Naive thymus-derived CD8-positive, alpha-beta T cell (primary cell): ENCODE data around the gene GPRASP1. TPM values are rescaled to one million over a fixed set of nuclear protein-coding genes. Genes with fewer than 3 reads are reported as not detected.

Source experiments
- polyA plus RNA-seq, 3 donors: library from polyadenylated mRNA; unstranded; fragments of 300-500 nt; fragmentation: Illumina TruSeq; gene quantifications; one replicate each; pipeline ENCODE4 v1.2.3, GENCODE V29; 2021
- total RNA-seq, 8 experiments: library from RNA in 2 of 8; stranded (reverse) in 2 of 8; gene quantifications; one replicate each; pipeline ENCODE4 v1.2.3 and lab custom pipeline; 2021 to 2026

GPRASP1 gene
- total and polyA plus RNA-seq, 5 experiments from 2014 or later: 3.4 to 74.0 (median 10.9) TPM

Other genes starting within 250 kb of the GPRASP1 start
- not detected for gene NXF2B, start 211.5 kb upstream of the GPRASP1 start, total RNA-seq
- gene NXF2B, start 211.5 kb upstream of the GPRASP1 start, polyA plus RNA-seq: not detected
- not detected for gene TCP11X2, start 179.7 kb upstream of the GPRASP1 start, total RNA-seq
- gene TCP11X2, start 179.7 kb upstream of the GPRASP1 start, polyA plus RNA-seq: not detected
- not detected for gene TMSB15A, start 134.7 kb upstream of the GPRASP1 start, total RNA-seq
- gene TMSB15A, start 134.7 kb upstream of the GPRASP1 start, polyA plus RNA-seq: not detected
- gene ARMCX5, start 52.0 kb upstream of the GPRASP1 start, total RNA-seq: 10 to 100 TPM; 17.1 to 17.3 TPM
- 10 to 100 TPM in 1 of 3 donors, 1 to 10 TPM in 2; 6.9 to 12.4 (median 7.3) TPM for gene ARMCX5, start 52.0 kb upstream of the GPRASP1 start, polyA plus RNA-seq
- 1 to 10 TPM; 5.1 to 6.9 TPM for gene GPRASP2, start 61.0 kb downstream of the GPRASP1 start, total RNA-seq
- gene GPRASP2, start 61.0 kb downstream of the GPRASP1 start, polyA plus RNA-seq: 10 to 100 TPM in 1 of 3 donors, 1 to 10 TPM in 2; 3.2 to 11.0 (median 5.3) TPM
- 1 to 10 TPM; 2.4 to 5.1 TPM for gene GPRASP3, start 69.3 kb downstream of the GPRASP1 start, total RNA-seq
- gene GPRASP3, start 69.3 kb downstream of the GPRASP1 start, polyA plus RNA-seq: 1 to 10 TPM; 1.1 to 1.5 (median 1.4) TPM